Measurements from ENCODE around the gene SLC9A9. TPM values are rescaled to one million over a fixed set of nuclear protein-coding genes. Genes with fewer than 3 reads are reported as not detected.

Gene SLC9A9
- polyA plus RNA-seq, 1 donor from 2014 or later, result 0.54 TPM

DNA sequence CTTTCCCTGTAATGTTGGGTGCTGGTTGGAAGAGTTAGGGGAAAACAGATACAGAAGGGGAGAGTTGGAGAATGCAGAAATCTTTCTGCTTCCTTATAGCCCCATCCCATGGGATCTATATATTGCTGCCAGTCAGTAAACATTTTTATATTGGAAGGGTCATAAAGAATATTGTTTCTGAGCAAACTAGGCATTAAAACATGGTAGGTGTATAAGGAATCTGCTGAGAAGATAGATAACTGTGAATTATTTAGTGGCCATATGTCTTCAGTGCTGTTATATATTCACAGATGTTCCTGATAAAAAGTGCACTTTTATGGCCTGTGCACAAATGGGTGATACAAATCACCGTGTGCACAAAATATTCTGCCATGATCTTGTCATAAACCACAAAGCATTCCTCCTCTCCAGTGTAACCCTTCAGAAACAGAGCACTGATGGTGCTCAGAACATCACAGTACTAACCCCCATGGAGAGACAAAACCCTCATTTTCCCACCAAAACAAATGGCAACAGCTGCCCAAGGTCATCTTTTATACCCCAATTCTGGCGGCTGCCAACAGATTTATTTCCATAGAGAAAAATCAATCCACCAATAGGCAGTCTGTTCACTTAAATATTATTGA, 269.3 kb downstream of the SLC9A9 start:
- Histone ChIP-seq H3K9me3 (ENCODE audit: low read length) (no peaks in the 10 kb centered on the region), H3K36me3 (ENCODE audit: insufficient read depth, low read length) (no peaks in the 10 kb centered on the region), H3K27me3 (ENCODE audit: insufficient read depth, low read depth, low read length) (no peaks in the 10 kb centered on the region), H3K27ac (ENCODE audit: low read length) (no peak overlapping the region), H2AFZ (ENCODE audit: low read depth, low read length) (no peak overlapping the region), H3F3A (ENCODE audit: insufficient read depth, low read length, poor library complexity, severe bottlenecking) (no peaks in the 10 kb centered on the region), H3K9ac (ENCODE audit: low read length) (no peak overlapping the region), H3K4me3 (ENCODE audit: low read length) (no peak overlapping the region), H4K20me1 (ENCODE audit: insufficient read depth) (no peaks in the 10 kb centered on the region), H3K9me2 (ENCODE audit: insufficient read depth, low read length) (no peaks in the 10 kb centered on the region), H3K4me2 (ENCODE audit: low read length) (no peak overlapping the region), H3K79me2 (replicated peaks; ENCODE audit: insufficient read depth, low read length) (no peaks in the 10 kb centered on the region)
- no peak for TF ChIP-seq TAF1 (IDR thresholded peaks at IDR 0.05; ENCODE audit: low read depth)
- TF ChIP-seq MXI1 (conservative IDR thresholded peaks at IDR 0.05; ENCODE audit: poor library complexity, severe bottlenecking), result no peak
- no peak for TF ChIP-seq EP300 (conservative IDR thresholded peaks at IDR 0.05; ENCODE audit: poor library complexity, severe bottlenecking)
- no peak for TF ChIP-seq POLR2AphosphoS5 (IDR thresholded peaks at IDR 0.05)
- no peak for TF ChIP-seq EZH2 (IDR thresholded peaks at IDR 0.05; ENCODE audit: borderline replicate concordance, insufficient read depth, low read length, poor library complexity, severe bottlenecking)
- TF ChIP-seq, protein P1, sequence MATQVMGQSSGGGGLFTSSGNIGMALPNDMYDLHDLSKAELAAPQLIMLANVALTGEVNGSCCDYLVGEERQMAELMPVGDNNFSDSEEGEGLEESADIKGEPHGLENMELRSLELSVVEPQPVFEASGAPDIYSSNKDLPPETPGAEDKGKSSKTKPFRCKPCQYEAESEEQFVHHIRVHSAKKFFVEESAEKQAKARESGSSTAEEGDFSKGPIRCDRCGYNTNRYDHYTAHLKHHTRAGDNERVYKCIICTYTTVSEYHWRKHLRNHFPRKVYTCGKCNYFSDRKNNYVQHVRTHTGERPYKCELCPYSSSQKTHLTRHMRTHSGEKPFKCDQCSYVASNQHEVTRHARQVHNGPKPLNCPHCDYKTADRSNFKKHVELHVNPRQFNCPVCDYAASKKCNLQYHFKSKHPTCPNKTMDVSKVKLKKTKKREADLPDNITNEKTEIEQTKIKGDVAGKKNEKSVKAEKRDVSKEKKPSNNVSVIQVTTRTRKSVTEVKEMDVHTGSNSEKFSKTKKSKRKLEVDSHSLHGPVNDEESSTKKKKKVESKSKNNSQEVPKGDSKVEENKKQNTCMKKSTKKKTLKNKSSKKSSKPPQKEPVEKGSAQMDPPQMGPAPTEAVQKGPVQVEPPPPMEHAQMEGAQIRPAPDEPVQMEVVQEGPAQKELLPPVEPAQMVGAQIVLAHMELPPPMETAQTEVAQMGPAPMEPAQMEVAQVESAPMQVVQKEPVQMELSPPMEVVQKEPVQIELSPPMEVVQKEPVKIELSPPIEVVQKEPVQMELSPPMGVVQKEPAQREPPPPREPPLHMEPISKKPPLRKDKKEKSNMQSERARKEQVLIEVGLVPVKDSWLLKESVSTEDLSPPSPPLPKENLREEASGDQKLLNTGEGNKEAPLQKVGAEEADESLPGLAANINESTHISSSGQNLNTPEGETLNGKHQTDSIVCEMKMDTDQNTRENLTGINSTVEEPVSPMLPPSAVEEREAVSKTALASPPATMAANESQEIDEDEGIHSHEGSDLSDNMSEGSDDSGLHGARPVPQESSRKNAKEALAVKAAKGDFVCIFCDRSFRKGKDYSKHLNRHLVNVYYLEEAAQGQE (IDR thresholded peaks at IDR 0.05; ENCODE audit: borderline replicate concordance), result no peak
- TF ChIP-seq, protein P2, sequence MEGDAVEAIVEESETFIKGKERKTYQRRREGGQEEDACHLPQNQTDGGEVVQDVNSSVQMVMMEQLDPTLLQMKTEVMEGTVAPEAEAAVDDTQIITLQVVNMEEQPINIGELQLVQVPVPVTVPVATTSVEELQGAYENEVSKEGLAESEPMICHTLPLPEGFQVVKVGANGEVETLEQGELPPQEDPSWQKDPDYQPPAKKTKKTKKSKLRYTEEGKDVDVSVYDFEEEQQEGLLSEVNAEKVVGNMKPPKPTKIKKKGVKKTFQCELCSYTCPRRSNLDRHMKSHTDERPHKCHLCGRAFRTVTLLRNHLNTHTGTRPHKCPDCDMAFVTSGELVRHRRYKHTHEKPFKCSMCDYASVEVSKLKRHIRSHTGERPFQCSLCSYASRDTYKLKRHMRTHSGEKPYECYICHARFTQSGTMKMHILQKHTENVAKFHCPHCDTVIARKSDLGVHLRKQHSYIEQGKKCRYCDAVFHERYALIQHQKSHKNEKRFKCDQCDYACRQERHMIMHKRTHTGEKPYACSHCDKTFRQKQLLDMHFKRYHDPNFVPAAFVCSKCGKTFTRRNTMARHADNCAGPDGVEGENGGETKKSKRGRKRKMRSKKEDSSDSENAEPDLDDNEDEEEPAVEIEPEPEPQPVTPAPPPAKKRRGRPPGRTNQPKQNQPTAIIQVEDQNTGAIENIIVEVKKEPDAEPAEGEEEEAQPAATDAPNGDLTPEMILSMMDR (IDR thresholded peaks at IDR 0.05; ENCODE audit: poor library complexity, severe bottlenecking), result no peak
- no peak for TF ChIP-seq SMC3 (conservative IDR thresholded peaks at IDR 0.05; ENCODE audit: poor library complexity)
- TF ChIP-seq RAD21 (conservative IDR thresholded peaks at IDR 0.05), result no peak

DNA sequence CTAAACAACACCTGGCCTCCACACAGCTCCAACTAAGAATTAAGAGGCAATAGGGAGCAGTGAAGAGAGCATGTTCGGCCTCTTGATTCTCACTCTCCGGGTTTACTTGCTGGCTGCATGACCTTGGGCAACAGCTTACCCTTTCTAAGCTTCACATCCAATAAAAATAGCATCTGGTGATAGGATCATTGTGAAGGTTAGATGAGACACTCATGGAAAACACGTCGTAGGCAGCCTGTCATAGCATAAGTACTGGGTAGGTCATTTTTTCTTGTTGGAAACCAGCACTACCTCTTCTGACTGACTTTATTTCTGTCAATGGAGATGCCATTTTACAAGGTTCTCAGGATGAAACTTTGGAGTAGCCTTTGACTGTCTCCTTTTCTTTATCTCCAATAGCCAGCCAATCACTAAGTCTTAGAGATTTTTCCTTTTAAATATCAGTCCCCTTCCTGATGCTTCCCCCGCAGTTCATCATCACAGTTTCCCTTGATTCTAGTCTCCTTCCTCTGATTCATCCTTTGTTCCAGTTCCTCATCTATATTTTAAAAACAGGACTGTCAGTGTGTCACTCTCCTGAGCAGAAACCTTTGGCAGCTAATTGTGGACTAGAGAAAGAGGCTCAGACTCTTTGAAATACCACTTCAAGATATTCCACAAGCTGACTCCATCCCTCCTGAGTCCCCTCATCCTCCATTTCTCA, 271.5 kb downstream of the SLC9A9 start:
- H4K20me1 ChIP-seq (ENCODE audit: insufficient read depth), result no peaks in the 10 kb centered on the region
- H2AFZ ChIP-seq (ENCODE audit: low read depth, low read length), result no peak overlapping the region
- no peak for TF ChIP-seq TAF1 (IDR thresholded peaks at IDR 0.05; ENCODE audit: low read depth)
- TF ChIP-seq, protein P1 (IDR thresholded peaks at IDR 0.05; ENCODE audit: borderline replicate concordance), result no peak
- TF ChIP-seq RAD21 (conservative IDR thresholded peaks at IDR 0.05), result no peak
- no peak for TF ChIP-seq POLR2AphosphoS5 (IDR thresholded peaks at IDR 0.05)
- TF ChIP-seq MXI1 (conservative IDR thresholded peaks at IDR 0.05; ENCODE audit: poor library complexity, severe bottlenecking), result no peak
- no peak for TF ChIP-seq SMC3 (conservative IDR thresholded peaks at IDR 0.05; ENCODE audit: poor library complexity)
- TF ChIP-seq, protein P2 (IDR thresholded peaks at IDR 0.05; ENCODE audit: poor library complexity, severe bottlenecking), result no peak
- no peak for TF ChIP-seq EP300 (conservative IDR thresholded peaks at IDR 0.05; ENCODE audit: poor library complexity, severe bottlenecking)
- no peak for TF ChIP-seq EZH2 (IDR thresholded peaks at IDR 0.05; ENCODE audit: borderline replicate concordance, insufficient read depth, low read length, poor library complexity, severe bottlenecking)
- H3F3A ChIP-seq (ENCODE audit: insufficient read depth, low read length, poor library complexity, severe bottlenecking), result no peaks in the 10 kb centered on the region
- H3K36me3 ChIP-seq (ENCODE audit: insufficient read depth, low read length), result no peaks in the 10 kb centered on the region
- no peaks in the 10 kb centered on the region for H3K27me3 ChIP-seq (ENCODE audit: insufficient read depth, low read depth, low read length)
- no peak overlapping the region for H3K4me3 ChIP-seq (ENCODE audit: low read length)
- no peaks in the 10 kb centered on the region for H3K9me3 ChIP-seq (ENCODE audit: low read length)
- no peak overlapping the region for H3K27ac ChIP-seq (ENCODE audit: low read length)
- no peaks in the 10 kb centered on the region for H3K9me2 ChIP-seq (ENCODE audit: insufficient read depth, low read length)
- no peak overlapping the region for H3K4me2 ChIP-seq (ENCODE audit: low read length)
- H3K9ac ChIP-seq (ENCODE audit: low read length), result no peak overlapping the region
- H3K79me2 ChIP-seq (replicated peaks; ENCODE audit: insufficient read depth, low read length), result no peaks in the 10 kb centered on the region
